Inferior parietal cortex (tissue), 1 donor: Measurements from ENCODE around the gene SUN2.
"Not testable (repeated sequence)": the region's sequence is repeated elsewhere in the genome, so short reads cannot be mapped to it uniquely, and the experiment has no call there.

Experiments used
- DNase-seq: peaks from one replicate; pipeline ENCODE4 v3.0.0-alpha.2; 2016; ENCODE audit errors: extremely low spot score

SUN2 gene

GRCh38 chr22:38755911-38756532 is at the start of gene SUN2:
Gene SUN2 (minus strand): TSS chr22:38755998. CDS start chr22:38752628, 3,370 bp downstream.
- peak; percentile 93 for DNase-seq

DNA sequence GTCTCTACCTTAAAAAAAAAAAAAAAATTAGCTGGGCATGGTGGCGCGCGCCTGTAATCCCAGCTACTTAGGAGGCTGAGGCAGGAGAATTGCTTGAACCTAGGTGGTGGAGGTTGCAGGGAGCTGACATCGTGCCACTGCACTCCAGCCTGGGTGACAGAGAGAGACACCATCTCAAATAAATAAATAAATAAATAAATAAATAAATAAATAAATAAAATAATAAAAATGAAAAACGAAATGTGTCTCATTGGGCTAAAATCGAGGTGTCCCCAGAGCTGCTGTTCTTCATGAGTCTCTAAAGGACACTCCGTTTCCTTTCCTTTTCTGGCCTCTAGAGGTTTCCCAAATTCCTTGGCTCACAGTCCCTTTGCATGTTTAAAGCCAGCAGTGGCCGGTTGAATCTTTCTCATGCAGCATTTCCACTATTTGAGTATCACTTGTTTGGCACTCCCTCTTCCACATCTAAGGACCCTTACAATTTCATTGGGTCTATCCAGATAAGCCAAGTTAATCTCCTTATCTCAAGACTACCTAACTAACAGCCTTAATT is 49.3 kb upstream of the SUN2 start:
- DNase-seq = not testable (repeated sequence)

GRCh38 chr22:38802671-38803121 is 46.9 kb upstream of the SUN2 start:
- DNase-seq = no peak

GRCh38 chr22:38799265-38800002 is 43.6 kb upstream of the SUN2 start:
- no peak for DNase-seq

- DNase-seq = no peak
Measured at GRCh38 chr22:38798496-38798895, 42.7 kb upstream of the SUN2 start.

- no peak for DNase-seq
Measured at GRCh38 chr22:38796262-38796957, 40.6 kb upstream of the SUN2 start.

DNA sequence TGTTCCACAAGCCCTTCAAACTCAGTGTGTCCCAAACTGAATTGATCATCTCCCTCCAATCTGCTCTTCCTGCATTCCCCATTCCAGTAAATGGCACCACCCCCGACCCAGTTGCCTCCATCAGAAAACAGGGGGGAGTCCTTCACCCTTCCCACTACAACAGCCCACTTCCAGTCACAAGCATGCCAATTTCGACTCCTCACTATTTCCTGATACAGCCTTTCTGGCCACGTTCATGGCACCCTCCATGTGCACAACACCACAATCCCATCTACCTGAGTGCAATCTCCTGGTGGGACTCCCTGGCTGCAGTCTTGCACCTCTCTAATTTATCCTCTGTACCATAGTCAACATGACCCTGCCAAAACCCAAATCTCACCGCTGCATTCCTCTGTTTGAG is 39.8 kb upstream of the SUN2 start:
- DNase-seq = no peak

GRCh38 chr22:38793721-38794466 is 38.1 kb upstream of the SUN2 start, which contains the start of gene DNAL4:
Gene DNAL4 (minus strand): TSS chr22:38794143. CDS start chr22:38782731, 11,412 bp downstream.
- peak; percentile 99 for DNase-seq

- DNase-seq = no peak
Measured at GRCh38 chr22:38793317-38793716, 37.5 kb upstream of the SUN2 start.

DNA sequence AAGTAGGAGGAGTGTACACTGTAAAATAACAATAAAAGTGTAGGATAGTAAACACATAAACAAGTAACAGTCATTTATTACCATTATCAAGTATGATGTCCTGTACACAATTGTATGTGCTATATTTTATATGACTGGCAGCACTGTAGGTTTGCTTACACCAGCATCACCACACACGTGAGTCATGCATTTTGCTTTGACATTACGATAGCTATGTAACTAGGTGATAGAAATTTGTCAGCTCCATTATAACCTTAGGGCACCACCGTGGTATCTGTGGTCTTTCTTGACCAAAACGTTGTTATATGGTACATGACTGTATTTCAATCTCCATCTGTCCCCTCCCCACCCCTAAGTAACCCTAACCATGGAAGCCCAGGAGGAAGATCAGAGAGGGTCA is 37.0 kb upstream of the SUN2 start:
- DNase-seq = no peak

GRCh38 chr22:38789606-38790005 is 33.8 kb upstream of the SUN2 start:
- DNase-seq = no peak

DNA sequence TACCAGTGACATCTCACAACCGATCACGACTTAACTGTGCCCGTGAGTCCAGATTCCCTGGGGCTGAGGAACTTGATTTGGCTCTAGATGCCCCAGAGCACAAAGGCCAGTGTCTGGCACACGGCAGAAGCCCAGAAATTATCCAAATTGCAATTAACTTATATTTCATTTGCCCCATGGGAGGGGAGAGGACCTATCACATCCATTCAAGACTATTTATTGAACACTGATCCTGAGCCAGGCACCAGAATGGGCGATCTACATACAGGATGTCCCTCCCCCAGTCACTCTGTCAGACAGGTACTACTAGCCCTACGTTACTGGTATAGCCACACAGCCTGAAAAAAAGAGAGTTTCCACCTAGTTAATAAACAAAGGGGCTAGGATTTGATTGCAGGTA is 33.0 kb upstream of the SUN2 start:
- no peak for DNase-seq

DNA sequence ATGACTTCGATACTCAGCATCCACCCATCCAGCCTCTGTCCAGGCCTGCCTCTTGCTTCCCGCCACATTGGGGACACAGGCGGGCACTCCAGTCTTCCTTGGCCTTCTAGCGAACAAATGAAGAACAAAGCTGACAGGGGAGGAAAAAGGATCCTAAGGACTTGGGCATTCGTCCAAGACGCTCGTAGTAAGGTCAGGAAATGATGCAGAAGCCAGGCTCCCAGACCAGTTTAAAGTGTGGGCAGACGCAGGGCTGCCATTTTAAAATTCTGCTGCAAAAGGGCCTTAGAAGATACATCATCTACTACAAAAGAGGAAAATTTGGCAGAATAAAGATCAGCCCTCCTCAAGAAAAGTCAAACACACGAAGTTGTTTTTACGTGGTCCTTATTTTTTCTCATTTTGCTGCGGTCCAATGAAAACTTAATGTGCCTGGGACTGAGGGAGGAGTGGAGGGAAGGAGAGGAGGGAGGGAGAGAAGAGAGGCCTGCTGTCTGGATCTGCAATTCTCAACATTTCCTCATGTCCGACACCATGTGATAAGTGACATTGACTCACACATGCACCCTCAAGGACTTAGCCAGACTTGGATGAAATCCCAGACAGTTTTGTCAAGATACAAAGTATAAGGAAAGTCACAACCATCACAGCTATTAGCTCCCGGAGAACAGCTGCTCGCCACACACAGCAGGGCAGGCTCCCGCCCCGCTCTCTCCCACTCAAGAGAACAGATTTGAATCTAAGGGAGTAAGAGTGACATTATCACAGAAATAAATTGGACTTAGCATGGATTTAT is 32.4 kb upstream of the SUN2 start:
- no peak for DNase-seq

DNA sequence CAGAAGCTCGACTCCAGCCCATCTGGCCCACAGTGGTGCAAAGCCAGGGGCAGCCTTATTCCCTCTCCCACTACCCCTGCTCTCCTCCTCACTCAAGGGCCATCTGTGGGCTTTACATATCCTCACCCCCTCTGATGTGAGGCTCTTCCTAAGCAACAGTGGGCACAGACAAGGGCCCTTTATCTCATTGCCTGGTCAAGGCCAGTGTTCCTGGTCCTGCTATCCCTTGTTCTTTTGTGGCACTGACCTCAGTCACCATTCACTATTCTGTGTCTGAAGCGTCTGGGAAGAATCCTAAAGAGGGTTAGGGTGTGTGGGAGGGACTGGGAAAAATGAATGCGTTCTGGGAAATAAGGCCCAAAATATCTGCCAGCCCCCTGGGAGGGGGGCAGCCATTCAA is 30.8 kb upstream of the SUN2 start:
- DNase-seq = no peak

- no peak for DNase-seq
Measured at GRCh38 chr22:38784856-38785255, 29.1 kb upstream of the SUN2 start.

- no peak for DNase-seq
Measured at GRCh38 chr22:38784035-38784434, 28.2 kb upstream of the SUN2 start.

- DNase-seq = no peak
Measured at GRCh38 chr22:38783095-38783615, 27.4 kb upstream of the SUN2 start.

- DNase-seq = peak; percentile 55
Measured at GRCh38 chr22:38782402-38783094, 26.8 kb upstream of the SUN2 start.

DNA sequence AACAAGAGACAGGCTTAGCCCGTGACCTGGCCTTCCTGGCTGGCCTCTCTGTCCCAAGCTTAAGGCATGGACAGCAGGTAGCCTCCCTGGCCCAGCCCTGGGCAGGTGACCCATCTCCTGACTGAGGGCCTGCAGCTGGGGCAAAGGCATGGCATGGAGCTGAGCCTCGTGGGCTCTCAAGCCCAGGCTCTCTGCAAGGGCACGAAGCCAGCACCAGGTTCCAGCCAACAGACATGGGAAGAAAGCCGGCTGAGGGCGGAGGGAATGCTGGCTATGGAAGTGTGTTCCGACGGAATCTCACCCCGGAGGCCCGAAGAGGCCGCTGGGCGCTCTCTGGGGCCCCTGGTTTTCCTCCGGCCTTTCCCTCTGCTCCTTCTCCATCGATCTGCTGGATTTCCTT is 25.2 kb upstream of the SUN2 start:
- no peak for DNase-seq

- no peak for DNase-seq
Measured at GRCh38 chr22:38777087-38777671, 21.4 kb upstream of the SUN2 start.
